GM13977 (cell line): ENCODE measurements around the gene NUP133.

ENCODE experiments used
- DNase-seq: peaks from one replicate; pipeline ENCODE4 v3.0.0; 2012; ENCODE audit warnings: low spot score
- in situ Hi-C: fragments of 300-500 bp; cut with MboI; formaldehyde crosslinking; loops from one replicate; pipeline ENCODE4 v1.12.0; 2022; ENCODE audit warnings: low sequenced_read_pairs, low pct_unique_long_range_greater_than_20kb, mixed read lengths, inconsistent platforms; ENCODE audit not compliant: unreplicated experiment
- TF ChIP-seq, protein P1 (sequence below): IDR thresholded peaks from 2 replicates; pipeline ENCODE4 v1.5.1; 2012; ENCODE audit warnings: mild to moderate bottlenecking, control low read depth; ENCODE audit not compliant: insufficient read depth; ENCODE audit errors: extremely low read depth, missing control alignments

The NUP133 gene

DNA sequence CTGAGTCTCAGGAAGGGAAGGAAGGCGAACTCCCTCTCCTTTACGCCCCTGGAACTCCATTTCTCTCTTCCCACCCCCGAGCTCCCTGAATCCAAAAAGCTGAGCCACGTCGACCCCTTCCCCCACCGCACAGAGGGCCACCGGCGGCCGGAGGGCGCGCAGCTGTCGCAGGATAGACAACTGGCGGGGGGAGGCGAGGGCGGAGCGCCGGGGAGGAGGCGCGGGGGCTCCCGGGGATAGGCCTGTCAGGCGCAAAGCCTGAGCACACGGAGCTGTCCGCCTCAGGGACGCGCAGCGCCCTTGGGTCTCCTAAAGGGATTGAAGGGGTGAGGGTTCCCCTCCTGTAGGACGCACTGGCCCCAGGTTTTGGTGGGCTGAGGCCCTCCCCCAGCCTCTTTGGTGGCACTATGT, 73.5 kb downstream of the NUP133 start:
- no peak for DNase-seq
- TF ChIP-seq, protein P1, sequence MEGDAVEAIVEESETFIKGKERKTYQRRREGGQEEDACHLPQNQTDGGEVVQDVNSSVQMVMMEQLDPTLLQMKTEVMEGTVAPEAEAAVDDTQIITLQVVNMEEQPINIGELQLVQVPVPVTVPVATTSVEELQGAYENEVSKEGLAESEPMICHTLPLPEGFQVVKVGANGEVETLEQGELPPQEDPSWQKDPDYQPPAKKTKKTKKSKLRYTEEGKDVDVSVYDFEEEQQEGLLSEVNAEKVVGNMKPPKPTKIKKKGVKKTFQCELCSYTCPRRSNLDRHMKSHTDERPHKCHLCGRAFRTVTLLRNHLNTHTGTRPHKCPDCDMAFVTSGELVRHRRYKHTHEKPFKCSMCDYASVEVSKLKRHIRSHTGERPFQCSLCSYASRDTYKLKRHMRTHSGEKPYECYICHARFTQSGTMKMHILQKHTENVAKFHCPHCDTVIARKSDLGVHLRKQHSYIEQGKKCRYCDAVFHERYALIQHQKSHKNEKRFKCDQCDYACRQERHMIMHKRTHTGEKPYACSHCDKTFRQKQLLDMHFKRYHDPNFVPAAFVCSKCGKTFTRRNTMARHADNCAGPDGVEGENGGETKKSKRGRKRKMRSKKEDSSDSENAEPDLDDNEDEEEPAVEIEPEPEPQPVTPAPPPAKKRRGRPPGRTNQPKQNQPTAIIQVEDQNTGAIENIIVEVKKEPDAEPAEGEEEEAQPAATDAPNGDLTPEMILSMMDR = no peak
- in situ Hi-C loops = no loop called here

DNA sequence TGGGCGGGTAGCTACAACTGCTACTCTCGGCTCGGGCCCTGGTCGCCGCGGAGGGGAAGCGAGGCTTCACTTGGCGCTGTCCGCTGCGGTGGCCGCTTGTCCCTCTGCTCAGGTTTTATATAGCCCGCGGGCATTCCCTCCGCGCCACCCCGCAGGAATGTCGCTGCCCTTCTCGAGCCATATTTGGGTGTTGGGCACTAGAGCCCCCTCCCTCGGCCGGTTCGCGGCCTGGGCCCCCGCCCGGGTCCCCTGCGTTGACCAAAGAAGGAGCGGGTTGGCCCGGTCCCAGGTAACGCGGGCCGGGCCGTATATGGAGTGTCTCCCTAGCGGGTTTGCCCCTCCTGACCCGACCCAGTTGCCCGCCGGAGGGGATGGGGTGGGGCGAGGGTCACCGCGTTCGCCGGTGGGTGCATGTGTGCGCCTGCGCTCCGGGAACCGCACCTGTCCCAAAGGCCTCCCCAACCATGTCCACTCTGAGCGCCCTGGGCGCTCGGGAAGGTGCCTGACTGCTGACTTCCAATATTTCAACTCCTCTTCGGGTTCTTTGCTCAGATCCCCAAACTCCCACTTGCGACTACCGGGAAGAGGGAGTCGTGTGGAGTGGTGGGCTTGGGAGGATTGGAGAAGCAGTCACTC, 74.0 kb downstream of the NUP133 start, which contains the start of gene ACTA1:
TSS of gene ACTA1 (minus strand) at position 90 of the 636 bp plus-strand sequence. CDS start 979 bp downstream, outside the sequence.
- TF ChIP-seq, protein P1 = no peak
- in situ Hi-C loops = no loop called here
- DNase-seq = no peak

DNA sequence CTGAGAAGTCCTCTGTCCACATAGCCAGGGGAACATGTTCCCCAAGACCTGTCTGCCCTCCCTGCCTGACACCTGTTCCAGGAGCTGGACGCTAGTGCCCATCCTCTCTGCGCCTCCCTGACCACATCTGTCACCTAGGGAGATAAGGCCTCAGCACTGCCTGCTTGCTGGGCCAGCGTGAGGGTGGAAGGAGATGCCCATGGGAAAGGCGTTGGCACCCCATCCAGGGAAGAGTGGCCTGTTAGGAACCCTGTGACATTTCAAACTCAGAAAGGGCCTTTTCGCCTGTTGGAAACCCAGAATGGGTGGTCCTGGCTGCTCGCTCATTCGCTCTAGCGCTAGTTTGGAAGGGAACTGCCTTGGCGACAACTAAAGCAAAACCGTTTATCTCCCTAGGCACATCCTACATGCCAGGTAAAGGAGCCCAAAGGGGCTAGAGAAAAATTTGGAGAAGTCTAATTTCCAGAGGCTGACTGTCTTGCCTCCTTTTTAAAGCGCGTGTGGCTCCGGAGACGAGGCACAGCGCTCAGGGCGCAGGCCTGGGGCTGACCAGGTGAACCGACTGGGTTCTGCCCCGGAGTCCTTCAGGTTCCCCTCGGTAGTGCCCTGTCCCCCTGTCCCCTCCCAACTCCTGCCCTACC, 74.7 kb downstream of the NUP133 start:
- peak; percentile 26 for DNase-seq
- TF ChIP-seq, protein P1 = no peak

DNA sequence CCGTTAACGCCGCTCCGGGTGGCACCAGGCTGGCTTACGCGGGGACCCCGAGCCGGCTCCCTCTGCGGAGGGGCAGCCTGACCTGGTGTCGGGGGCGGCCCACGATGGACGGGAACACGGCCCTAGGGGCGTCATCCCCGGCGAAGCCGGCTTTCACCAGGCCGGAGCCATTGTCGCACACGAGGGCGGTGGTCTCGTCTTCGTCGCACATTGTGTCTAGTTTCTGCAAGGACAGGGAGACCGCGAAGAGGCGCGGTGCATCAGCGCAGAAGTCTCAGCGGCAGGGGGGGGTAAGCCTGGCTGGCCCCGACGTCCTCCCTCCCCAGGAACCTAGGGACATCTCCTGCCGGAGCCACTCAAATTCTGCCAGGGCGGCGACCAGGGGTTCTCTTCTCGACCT, 75.2 kb downstream of the NUP133 start:
- DNase-seq = peak; percentile 9
- in situ Hi-C loops = no loop called here
- TF ChIP-seq, protein P1 = no peak

More for the DNA sequence above, 74.7 kb downstream of the NUP133 start:
- in situ Hi-C loops = no loop called here

- in situ Hi-C loops = no loop called here
- TF ChIP-seq, protein P1 = no peak
- peak; percentile 11 for DNase-seq
These were observed 76.1 kb downstream of the NUP133 start for GRCh38 chr1:229432116-229432461.

- in situ Hi-C loops = no loop called here
- DNase-seq = peak; percentile 14
- TF ChIP-seq, protein P1 = no peak
These were observed 76.6 kb downstream of the NUP133 start for GRCh38 chr1:229431284-229432115.
